Measurements from ENCODE around the gene PON2. TPM values are rescaled to one million over a fixed set of nuclear protein-coding genes. Genes with fewer than 3 reads are reported as not detected.

Gene PON2
- total RNA-seq, 6 donors from 2014 or later: 128 to 476 (median 197) TPM

DNA sequence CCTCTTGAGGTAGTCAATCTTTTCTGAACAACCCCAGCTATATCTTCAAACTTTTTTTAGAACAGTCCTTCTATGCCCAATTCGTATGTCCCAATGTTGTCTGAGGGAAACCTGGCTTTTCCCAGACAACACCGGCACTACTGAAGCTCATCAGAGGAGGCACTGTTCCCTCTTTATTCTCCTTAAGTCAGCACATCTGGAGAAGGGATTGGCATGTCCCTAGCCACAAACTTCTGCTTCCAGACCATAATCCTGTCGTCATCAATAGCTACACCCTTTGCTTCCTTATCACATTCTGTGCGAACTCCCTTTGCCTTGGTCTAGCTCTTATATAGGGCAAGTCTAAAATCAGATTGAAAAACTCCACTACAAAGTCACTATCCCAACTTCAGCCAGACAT lies 61.5 kb downstream of the PON2 start:
- H3K4me3 ChIP-seq: no peak overlapping the region
- no peaks in the 10 kb centered on the region for H3K27me3 ChIP-seq
- TF ChIP-seq EP300 (IDR thresholded peaks at IDR 0.05): no peak
- peak in 1 of 2 donors; percentile 67 for ATAC-seq (ENCODE audit: low FRiP score in 2 of 2)
- 86 to 89% methylated on average over 4 of the region's 4 CpGs for WGBS, 2 donors
- no peak overlapping the region for H3K27ac ChIP-seq
- no peaks in the 10 kb centered on the region for H3K9me3 ChIP-seq
- peaks cover 0 to 4% (median under 1%) of the 10 kb centered on the region in 4 donors for H3K4me1 ChIP-seq
- DNase-seq: no peak
- peaks cover 0 to 7% (median 0%) of the 10 kb centered on the region in 4 donors for H3K36me3 ChIP-seq

- no peak for DNase-seq
- no peaks in the 10 kb centered on the region for H3K27me3 ChIP-seq
- no peak overlapping the region for H3K4me3 ChIP-seq
- no peak for TF ChIP-seq POLR2A (IDR thresholded peaks at IDR 0.05)
- no peak for TF ChIP-seq EP300 (IDR thresholded peaks at IDR 0.05)
- TF ChIP-seq, protein P1, sequence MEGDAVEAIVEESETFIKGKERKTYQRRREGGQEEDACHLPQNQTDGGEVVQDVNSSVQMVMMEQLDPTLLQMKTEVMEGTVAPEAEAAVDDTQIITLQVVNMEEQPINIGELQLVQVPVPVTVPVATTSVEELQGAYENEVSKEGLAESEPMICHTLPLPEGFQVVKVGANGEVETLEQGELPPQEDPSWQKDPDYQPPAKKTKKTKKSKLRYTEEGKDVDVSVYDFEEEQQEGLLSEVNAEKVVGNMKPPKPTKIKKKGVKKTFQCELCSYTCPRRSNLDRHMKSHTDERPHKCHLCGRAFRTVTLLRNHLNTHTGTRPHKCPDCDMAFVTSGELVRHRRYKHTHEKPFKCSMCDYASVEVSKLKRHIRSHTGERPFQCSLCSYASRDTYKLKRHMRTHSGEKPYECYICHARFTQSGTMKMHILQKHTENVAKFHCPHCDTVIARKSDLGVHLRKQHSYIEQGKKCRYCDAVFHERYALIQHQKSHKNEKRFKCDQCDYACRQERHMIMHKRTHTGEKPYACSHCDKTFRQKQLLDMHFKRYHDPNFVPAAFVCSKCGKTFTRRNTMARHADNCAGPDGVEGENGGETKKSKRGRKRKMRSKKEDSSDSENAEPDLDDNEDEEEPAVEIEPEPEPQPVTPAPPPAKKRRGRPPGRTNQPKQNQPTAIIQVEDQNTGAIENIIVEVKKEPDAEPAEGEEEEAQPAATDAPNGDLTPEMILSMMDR (IDR thresholded peaks at IDR 0.05): no peak
- TF ChIP-seq POLR2AphosphoS5 (IDR thresholded peaks at IDR 0.05): no peak
- peaks cover 0 to 2% (median 0%) of the 10 kb centered on the region in 4 donors for H3K36me3 ChIP-seq
- ATAC-seq (ENCODE audit: low FRiP score in 2 of 2): no peak
- H3K4me1 ChIP-seq: peaks cover 0 to 7% (median 0%) of the 10 kb centered on the region in 4 donors
- 77% methylated on average over 3 of the region's 3 CpGs for WGBS, 2 donors
- H3K9me3 ChIP-seq: no peaks in the 10 kb centered on the region
- peak overlapping the region in 1 of 4 donors; percentile 13 for H3K27ac ChIP-seq
Measured at GRCh38 chr7:95368235-95368634, 66.6 kb downstream of the PON2 start.

GRCh38 chr7:95367606-95368005 lies 67.2 kb downstream of the PON2 start:
- peaks cover 0 to 2% (median 0%) of the 10 kb centered on the region in 4 donors for H3K36me3 ChIP-seq
- WGBS, 2 donors: 56 to 73% methylated on average over 1 of the region's 1 CpG

GRCh38 chr7:95365151-95365550 lies 69.7 kb downstream of the PON2 start:
- no peak for DNase-seq
- no peak for TF ChIP-seq POLR2AphosphoS5 (IDR thresholded peaks at IDR 0.05)
- TF ChIP-seq POLR2A (IDR thresholded peaks at IDR 0.05): no peak
- TF ChIP-seq, protein P1 (IDR thresholded peaks at IDR 0.05): no peak
- TF ChIP-seq EP300 (IDR thresholded peaks at IDR 0.05): no peak
- Histone ChIP-seq H3K27ac (no peak overlapping the region), H3K36me3 (no peaks in the 10 kb centered on the region), H3K27me3 (no peaks in the 10 kb centered on the region), H3K4me3 (no peak overlapping the region), H3K4me1 (peaks cover 0 to 7% (median 0%) of the 10 kb centered on the region in 4 donors), H3K9me3 (no peaks in the 10 kb centered on the region)
- WGBS, 2 donors: 83 to 88% methylated on average over 1 of the region's 1 CpG
- ATAC-seq (ENCODE audit: low FRiP score in 2 of 2): no peak

More at GRCh38 chr7:95367606-95368005, 67.2 kb downstream of the PON2 start:
- Histone ChIP-seq H3K4me1 (peaks cover 0 to 7% (median 0%) of the 10 kb centered on the region in 4 donors), H3K27me3 (no peaks in the 10 kb centered on the region), H3K27ac (no peak overlapping the region), H3K4me3 (no peak overlapping the region), H3K9me3 (no peaks in the 10 kb centered on the region)
- TF ChIP-seq, protein P1 (IDR thresholded peaks at IDR 0.05): no peak
- TF ChIP-seq EP300 (IDR thresholded peaks at IDR 0.05) (peak in 1 of 4 donors; percentile 68), POLR2AphosphoS5 (IDR thresholded peaks at IDR 0.05) (no peak), POLR2A (IDR thresholded peaks at IDR 0.05) (no peak)
- peak in 1 of 2 donors; percentile 39 for DNase-seq
- peak; percentile 59 to 73 for ATAC-seq (ENCODE audit: low FRiP score in 2 of 2)

DNA sequence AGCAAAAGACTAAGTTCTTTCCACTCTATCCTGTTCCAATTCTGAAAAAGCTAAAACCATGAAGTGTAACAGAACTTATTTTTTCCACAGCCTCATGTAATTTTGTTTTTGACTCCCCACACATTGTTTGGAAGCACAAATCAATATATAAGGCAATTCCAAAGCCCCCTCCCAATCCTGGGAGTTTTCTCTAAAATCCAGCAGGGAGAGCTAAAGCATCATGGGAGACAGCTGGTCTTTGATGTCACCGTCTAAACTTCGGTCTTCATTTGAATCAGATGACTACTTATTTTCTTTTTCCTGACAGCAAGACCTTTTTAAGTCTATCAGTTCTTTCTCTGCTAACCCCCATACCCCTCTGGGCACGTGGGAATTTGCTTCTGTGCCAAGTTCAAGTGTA lies 77.2 kb downstream of the PON2 start:
- Histone ChIP-seq H3K27ac (no peak overlapping the region), H3K36me3 (no peaks in the 10 kb centered on the region), H3K4me3 (no peak overlapping the region), H3K27me3 (no peaks in the 10 kb centered on the region), H3K4me1 (no peaks in the 10 kb centered on the region), H3K9me3 (peaks cover 0 to 4% (median 0%) of the 10 kb centered on the region in 4 donors)
- TF ChIP-seq EP300 (IDR thresholded peaks at IDR 0.05): no peak
- TF ChIP-seq, protein P1 (IDR thresholded peaks at IDR 0.05): no peak
- no peak for TF ChIP-seq POLR2AphosphoS5 (IDR thresholded peaks at IDR 0.05)
- no peak for TF ChIP-seq POLR2A (IDR thresholded peaks at IDR 0.05)
- ATAC-seq (ENCODE audit: low FRiP score in 2 of 2): no peak
- DNase-seq: no peak
- 64 to 66% methylated on average over 3 of the region's 3 CpGs for WGBS, 2 donors

Other genes starting within 250 kb of the PON2 start
- 1 to 10 TPM in 2 of 6 donors, under 1 TPM in 2, not detected in 2; 0.20 to 1.7 (median 0.82) TPM for gene PON1, start 110.5 kb downstream of the PON2 start, total RNA-seq
- gene PON3, start 38.7 kb downstream of the PON2 start, total RNA-seq: 10 to 100 TPM; 10.4 to 67.2 (median 23.2) TPM
- gene ASB4, start 50.9 kb upstream of the PON2 start, total RNA-seq: 1 to 10 TPM in 3 of 6 donors, under 1 TPM in 2, not detected in 1; 0.20 to 2.4 (median 1.0) TPM
- 100 to 1,000 TPM; 111 to 427 (median 160) TPM for gene PDK4, start 161.5 kb upstream of the PON2 start, total RNA-seq

Data from upper lobe of left lung (tissue), 6 donors.